COLO668 (cell line): ENCODE measurements around the gene PANK2.
"Not testable (repeated sequence)": the region's sequence is repeated elsewhere in the genome, so short reads cannot be mapped to it uniquely, and the experiment has no call there.

Source experiments
- DNase-seq: peaks from one replicate; lab custom pipeline; 2025; ENCODE audit not compliant: unreplicated experiment; lab: John Stamatoyannopoulos, UW

The PANK2 gene

GRCh38 chr20:3900187-3900604 lies 11.0 kb downstream of the PANK2 start:
- no peak for DNase-seq

DNA sequence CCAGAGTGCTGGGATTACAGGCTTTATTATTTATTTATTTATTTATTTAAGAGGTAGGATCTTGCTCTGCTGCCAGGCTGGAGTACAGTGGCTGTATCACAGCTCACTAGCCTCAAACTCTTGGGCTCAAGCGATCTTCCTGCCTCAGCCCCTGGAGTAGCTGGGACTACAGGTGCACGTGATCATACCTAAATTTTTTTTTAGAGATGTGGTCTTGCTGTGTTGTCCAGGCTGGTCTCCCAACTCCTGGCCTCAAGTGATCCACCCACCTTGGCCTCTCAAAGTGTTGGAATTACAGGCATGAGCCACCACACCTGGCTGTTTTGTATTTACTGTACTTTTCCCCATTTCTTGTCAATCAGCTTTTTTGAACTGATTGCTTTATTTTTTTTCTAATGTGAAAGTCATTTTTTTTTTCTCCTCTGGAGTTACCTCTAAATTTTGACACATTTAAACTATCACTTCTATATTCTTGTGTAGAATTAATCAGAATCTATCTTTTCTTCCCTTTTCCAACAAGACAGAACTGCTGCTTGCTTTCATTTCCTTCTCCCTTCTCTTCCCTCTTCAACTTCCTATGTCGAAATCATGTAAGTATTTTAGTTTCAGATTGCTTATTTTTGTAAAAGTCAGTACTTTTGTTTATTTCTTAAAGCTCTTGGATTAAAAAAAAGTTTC lies 12.0 kb downstream of the PANK2 start:
- no peak for DNase-seq

DNA sequence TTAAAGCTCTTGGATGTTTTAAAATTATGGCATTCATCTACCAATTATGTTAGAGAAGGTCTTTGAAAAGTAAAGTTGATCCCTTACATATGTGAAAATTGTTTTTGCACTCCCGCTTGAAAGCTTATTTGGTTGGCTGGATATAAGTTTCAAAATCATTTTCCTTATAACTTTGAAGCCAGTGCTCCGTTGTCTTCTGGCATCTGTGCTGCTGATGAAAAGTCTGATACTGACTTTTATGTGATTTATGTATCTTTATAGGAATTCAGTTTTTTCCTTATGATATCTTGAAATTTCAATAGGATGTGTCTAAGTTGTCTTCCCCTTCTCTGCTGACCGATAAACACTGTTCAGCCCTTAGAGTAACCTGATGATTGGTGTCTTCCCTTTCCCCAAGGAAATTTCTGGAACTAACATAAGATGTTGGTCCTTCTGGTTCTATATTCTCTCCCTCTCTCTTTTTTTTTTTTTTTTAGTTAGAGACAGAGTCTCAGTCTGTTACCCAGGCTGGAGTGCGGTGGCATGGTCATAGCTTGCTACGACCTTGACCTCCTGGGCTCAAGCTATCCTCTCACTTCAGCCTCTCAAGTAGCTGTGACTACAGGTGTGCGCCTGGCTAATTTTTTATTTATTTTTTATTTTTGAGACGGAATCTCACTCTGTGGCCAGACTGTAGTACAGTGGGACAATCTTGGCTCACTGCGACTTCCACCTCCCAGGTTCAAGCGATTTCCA lies 12.7 kb downstream of the PANK2 start:
- no peak for DNase-seq

GRCh38 chr20:3902446-3902845 lies 13.3 kb downstream of the PANK2 start:
- no peak for DNase-seq

GRCh38 chr20:3904224-3904623 lies 15.0 kb downstream of the PANK2 start:
- DNase-seq: no peak

DNA sequence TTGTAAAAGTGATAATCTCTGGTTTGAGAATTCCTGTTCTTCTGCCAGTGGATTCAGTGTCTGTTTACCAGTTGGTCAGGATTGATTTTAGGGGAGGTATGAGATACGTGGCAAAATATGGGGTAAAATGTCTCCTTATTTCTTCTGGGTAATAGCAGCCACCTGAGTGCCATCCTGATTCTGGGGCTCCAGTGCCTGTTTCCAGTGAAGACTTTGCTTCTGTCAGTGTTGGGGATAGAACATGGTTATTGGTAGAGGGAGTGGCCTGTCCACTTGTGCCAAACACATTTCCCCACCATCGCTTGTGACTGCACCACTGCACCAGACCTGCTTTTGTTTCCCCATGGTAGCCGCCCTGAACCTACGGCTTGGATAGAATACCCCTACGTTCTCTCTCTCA lies 15.7 kb downstream of the PANK2 start:
- no peak for DNase-seq

- DNase-seq: not testable (repeated sequence)
Measured at GRCh38 chr20:3906744-3907721, 17.8 kb downstream of the PANK2 start.

DNA sequence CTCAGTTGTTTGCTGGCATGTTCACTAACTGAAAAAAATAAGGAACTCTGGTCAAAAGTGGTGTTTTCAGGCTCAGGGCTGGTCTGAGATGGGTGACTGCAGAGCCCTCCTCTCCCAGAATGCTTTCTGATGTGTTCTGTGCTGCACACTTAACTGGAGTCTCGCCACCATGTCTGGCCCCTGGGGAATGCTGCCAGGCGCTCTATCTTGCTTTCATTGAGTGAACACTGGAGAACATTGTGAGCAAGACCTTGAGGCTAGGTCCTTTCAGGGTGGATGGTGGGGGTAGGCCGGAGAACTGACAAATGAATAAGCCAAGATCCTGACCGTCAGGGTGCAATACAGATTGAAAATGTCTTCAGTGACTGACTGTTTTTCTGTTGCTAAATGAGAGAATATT lies 19.5 kb downstream of the PANK2 start:
- DNase-seq: no peak

GRCh38 chr20:3909952-3910366 lies 20.8 kb downstream of the PANK2 start:
- no peak for DNase-seq

GRCh38 chr20:3910853-3911252 lies 21.7 kb downstream of the PANK2 start:
- DNase-seq: no peak

DNA sequence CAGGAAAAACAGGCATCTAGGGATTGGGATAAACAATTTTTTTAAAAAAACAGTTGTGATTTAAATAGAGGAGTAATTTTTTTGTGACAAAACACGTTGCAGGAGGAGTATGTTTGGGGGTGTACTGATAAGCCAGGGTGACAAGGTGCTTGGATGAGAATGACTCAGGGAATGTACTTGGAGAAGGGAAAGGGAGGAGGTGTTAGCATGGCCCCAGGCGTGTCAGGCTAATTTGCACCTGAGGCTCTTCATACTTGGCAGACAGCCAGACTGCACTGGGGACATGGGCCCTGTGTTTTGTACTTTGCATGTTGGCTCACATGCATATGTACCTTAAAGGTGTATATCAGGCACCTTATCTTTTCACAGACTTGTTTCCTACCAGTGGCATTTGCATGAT lies 22.8 kb downstream of the PANK2 start:
- DNase-seq: peak; percentile 95

DNA sequence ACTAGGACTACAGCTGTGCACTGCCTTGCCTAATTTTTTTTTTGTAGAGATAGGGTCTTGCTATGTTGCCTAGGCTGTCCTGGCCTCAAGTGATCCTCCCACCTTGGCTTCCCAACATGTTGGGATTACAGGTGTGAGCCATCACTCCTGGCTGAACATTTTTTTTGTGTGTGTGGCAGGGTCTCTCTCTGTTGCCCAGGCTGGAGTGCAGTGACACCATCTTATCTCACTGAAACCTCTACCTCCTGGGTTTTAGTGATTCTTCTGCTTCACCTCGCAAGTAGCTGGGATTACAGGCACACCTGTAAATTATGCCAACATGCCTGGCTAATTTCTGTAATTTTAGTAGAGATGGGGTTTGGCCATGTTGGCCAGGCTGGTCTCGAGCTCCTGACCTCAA lies 25.3 kb downstream of the PANK2 start:
- DNase-seq: no peak

DNA sequence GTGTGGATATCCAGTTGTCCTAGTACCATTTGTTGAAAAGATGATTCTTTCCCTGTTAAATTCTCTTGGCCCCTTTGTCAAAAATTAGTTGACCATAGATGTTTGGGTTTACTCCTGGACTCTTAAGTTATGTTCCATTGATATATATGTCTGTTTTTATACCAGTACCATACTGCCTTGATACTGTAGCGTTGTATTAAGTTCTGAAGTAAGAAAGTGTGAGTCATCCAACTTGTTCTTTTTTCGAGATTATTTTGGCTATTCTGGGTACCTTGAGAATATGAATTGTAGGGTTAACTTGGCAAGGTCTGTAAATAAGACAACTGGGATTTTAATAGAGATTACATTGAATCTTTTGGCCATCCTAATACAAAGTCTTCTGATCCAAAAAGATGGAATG lies 26.5 kb downstream of the PANK2 start:
- no peak for DNase-seq

GRCh38 chr20:3916364-3916763 lies 27.2 kb downstream of the PANK2 start:
- no peak for DNase-seq

DNA sequence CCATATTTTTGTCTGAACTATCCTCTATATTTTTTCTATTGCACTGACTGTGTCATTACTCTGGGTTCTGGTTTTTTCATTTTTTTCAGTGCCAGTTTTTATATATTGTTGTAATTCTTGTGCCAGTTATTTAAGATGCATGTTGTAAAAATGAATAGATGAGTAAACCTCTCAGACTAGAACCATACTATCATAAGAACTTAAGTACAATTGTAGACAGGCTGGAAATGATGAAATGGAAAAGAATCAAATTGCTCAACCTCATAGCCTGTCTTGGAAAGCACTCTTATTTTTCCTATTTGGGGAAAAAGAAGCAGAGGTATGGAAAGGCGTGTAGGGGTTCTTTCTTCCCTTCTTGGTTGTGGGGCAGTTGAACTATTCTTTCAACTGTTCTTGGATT lies 30.2 kb downstream of the PANK2 start:
- no peak for DNase-seq

GRCh38 chr20:3922223-3922982 lies 33.2 kb downstream of the PANK2 start:
- DNase-seq: no peak

GRCh38 chr20:3922983-3923339 lies 33.8 kb downstream of the PANK2 start:
- DNase-seq: no peak

GRCh38 chr20:3923818-3924217 lies 34.6 kb downstream of the PANK2 start:
- DNase-seq: no peak

GRCh38 chr20:3924304-3925112 lies 35.3 kb downstream of the PANK2 start:
- DNase-seq: no peak

DNA sequence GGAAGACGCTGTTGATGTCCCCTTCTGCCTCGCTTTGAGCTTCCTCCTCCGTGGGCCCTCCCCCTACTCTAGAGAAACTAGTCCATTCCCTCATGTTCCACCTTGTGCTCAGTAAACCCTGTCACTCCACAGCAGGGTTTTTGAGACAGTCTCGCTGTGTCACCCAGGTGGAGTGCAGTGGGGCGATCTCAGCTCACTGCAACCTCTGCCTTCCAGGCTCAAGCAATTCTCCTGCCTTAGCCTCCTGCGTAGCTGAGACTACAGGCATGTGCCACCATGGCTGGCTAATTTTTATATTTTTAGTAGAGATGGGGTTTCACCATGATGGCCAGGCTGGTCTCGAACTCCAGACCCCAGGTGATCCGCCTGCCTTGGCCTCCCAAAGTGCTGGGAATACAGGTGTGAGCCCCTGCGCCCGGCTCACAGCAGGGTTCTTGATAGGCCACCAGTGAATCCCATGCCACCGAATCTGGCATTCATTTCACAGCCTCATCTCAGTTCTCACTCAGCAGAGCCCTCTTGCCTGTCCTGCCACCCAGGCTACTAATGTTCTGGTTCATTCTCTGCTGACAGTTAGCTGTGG lies 36.0 kb downstream of the PANK2 start:
- DNase-seq: no peak
